GM18499 (cell line): ENCODE measurements around the gene ADPRHL1.
"Not testable (repeated sequence)": the region's sequence is repeated elsewhere in the genome, so short reads cannot be mapped to it uniquely, and the experiment has no call there.

ENCODE experiments used
- ATAC-seq: cut with Tn5 transposase; IDR thresholded peaks from one replicate; pipeline ENCODE4 v1.9.1; 2021; ENCODE audit warnings: moderate number of reproducible peaks; ENCODE audit not compliant: insufficient read depth, unreplicated experiment

ADPRHL1 gene

GRCh38 chr13:113437408-113438010, 15.8 kb downstream of the ADPRHL1 start:
- ATAC-seq = no peak

GRCh38 chr13:113436866-113437265, 16.4 kb downstream of the ADPRHL1 start:
- not testable (repeated sequence) for ATAC-seq

GRCh38 chr13:113435907-113436306, 17.4 kb downstream of the ADPRHL1 start:
- not testable (repeated sequence) for ATAC-seq

GRCh38 chr13:113433391-113433916, 19.8 kb downstream of the ADPRHL1 start:
- no peak for ATAC-seq

GRCh38 chr13:113432506-113433270, 20.6 kb downstream of the ADPRHL1 start:
- no peak for ATAC-seq

GRCh38 chr13:113431171-113431570, 22.1 kb downstream of the ADPRHL1 start:
- ATAC-seq = no peak

GRCh38 chr13:113430378-113431110, 22.7 kb downstream of the ADPRHL1 start:
- ATAC-seq = no peak

- no peak for ATAC-seq
Observed at GRCh38 chr13:113429608-113429985, 23.7 kb downstream of the ADPRHL1 start.

- no peak for ATAC-seq
Observed at GRCh38 chr13:113428871-113429607, 24.2 kb downstream of the ADPRHL1 start.

GRCh38 chr13:113428469-113428865, 24.8 kb downstream of the ADPRHL1 start:
- no peak for ATAC-seq

GRCh38 chr13:113427562-113428468, 25.5 kb downstream of the ADPRHL1 start:
- no peak for ATAC-seq

- no peak for ATAC-seq
Observed at GRCh38 chr13:113426591-113426986, 26.7 kb downstream of the ADPRHL1 start.

- no peak for ATAC-seq
Observed at GRCh38 chr13:113425941-113426590, 27.2 kb downstream of the ADPRHL1 start.

GRCh38 chr13:113423520-113424163, 29.6 kb downstream of the ADPRHL1 start:
- no peak for ATAC-seq

GRCh38 chr13:113422807-113423519, 30.3 kb downstream of the ADPRHL1 start:
- ATAC-seq = no peak

GRCh38 chr13:113421673-113422270, 31.5 kb downstream of the ADPRHL1 start:
- no peak for ATAC-seq

- no peak for ATAC-seq
Observed at GRCh38 chr13:113420833-113421600, 32.3 kb downstream of the ADPRHL1 start.
